B cell (primary cell): Measurements from ENCODE around the gene RALGAPB. TPM values are rescaled to one million over a fixed set of nuclear protein-coding genes. Genes with fewer than 3 reads are reported as not detected.

Experiments used
- ATAC-seq: fragments of 200-7000 bp; cut with Tn5 transposase; one replicate; pipeline ENCODE4 v1.10.0; 2021; ENCODE audit warnings: low read depth, mild to moderate bottlenecking, moderate number of reproducible peaks, moderate library complexity
- CTCF ChIA-PET: fragments of 350-600 bp; sonication (Branson Sonifier 250); formaldehyde crosslinking; loops from one replicate; lab custom pipeline; 2021; ENCODE audit warnings: antibody characterized with exemption, inconsistent platforms; lab: Charles Lee
- POLR2A ChIA-PET: fragments of 350-600 bp; sonication (Branson Sonifier 250); formaldehyde crosslinking; loops from one replicate; lab custom pipeline; 2021; ENCODE audit warnings: antibody characterized with exemption; lab: Charles Lee
- DNase-seq: peaks from one replicate; pipeline ENCODE4 v3.0.0; 2013
- H2AFZ ChIP-seq: 2 replicates; pipeline ENCODE4 v1.6.1; 2012; ENCODE audit warnings: mild to moderate bottlenecking, low read depth, low read length; ENCODE audit not compliant: insufficient read depth, poor library complexity, severe bottlenecking
- H3K27ac ChIP-seq, 2 donors: 1 replicate in 1 of 2; 2 replicates in 1 of 2; pipeline ENCODE4 v1.5.1; 2012 to 2013; ENCODE audit warnings: low read length in 2 of 2, mild to moderate bottlenecking in 2 of 2, moderate library complexity in 1 of 2
- H3K27me3 ChIP-seq, 4 experiments: fragments of 200-600 bp in 1 of 4; sonication (generic) in 1 of 4; replicated peaks in 1 of 4; 1 replicate in 2 of 4; 2 replicates in 2 of 4; pipeline versions ENCODE4 v1.6.1 to v1.7.0; 2013 to 2016; ENCODE audit warnings: low read length in 3 of 4, mild to moderate bottlenecking in 2 of 4, mixed read lengths in 1 of 4, moderate library complexity in 1 of 4; ENCODE audit not compliant: insufficient read depth in 4 of 4, control insufficient read depth in 3 of 4; ENCODE audit errors: control extremely low read depth in 1 of 4
- H3K36me3 ChIP-seq, 2 experiments: replicated peaks in 1 of 2; 1 replicate in 1 of 2; 2 replicates in 1 of 2; pipeline versions ENCODE4 v1.6.1 to v1.7.1; 2013; ENCODE audit warnings: low read length in 1 of 2; ENCODE audit not compliant: insufficient read depth in 2 of 2, control insufficient read depth in 1 of 2; ENCODE audit errors: control extremely low read depth in 1 of 2, extremely low read depth in 1 of 2
- H3K4me1 ChIP-seq, 2 donors: fragments of 200-600 bp in 1 of 2; sonication (generic) in 1 of 2; 1 replicate in 1 of 2; 2 replicates in 1 of 2; pipeline versions ENCODE4 v1.5.1 to v1.6.1; 2013 to 2017; ENCODE audit warnings: low read length in 2 of 2; ENCODE audit not compliant: control insufficient read depth in 2 of 2, insufficient read depth in 2 of 2
- H3K4me2 ChIP-seq: replicated peaks from 2 replicates; pipeline ENCODE3; 2012; ENCODE audit warnings: mild to moderate bottlenecking, low read depth, low read length; ENCODE audit not compliant: poor library complexity, severe bottlenecking
- H3K4me3 ChIP-seq, 5 experiments: fragments of 200-600 bp in 1 of 5; sonication (generic) in 1 of 5; 1 replicate in 3 of 5; 2 replicates in 2 of 5; pipeline versions ENCODE4 v1.5.1 to v1.7.0; 2011 to 2016; ENCODE audit warnings: low read length in 4 of 5, mild to moderate bottlenecking in 4 of 5, low read depth in 2 of 5, control low read depth in 1 of 5, moderate library complexity in 1 of 5; ENCODE audit not compliant: insufficient read depth in 1 of 5; ENCODE audit errors: control extremely low read depth in 1 of 5, extremely low read depth in 1 of 5
- H3K79me2 ChIP-seq: fragments of 200-600 bp; sonication (generic); one replicate; pipeline ENCODE4 v1.6.0; 2016; ENCODE audit warnings: low read length; ENCODE audit not compliant: control insufficient read depth, insufficient read depth
- H3K9ac ChIP-seq: fragments of 200-600 bp; sonication (generic); 2 replicates; pipeline ENCODE4 v1.6.1; 2017; ENCODE audit warnings: mild to moderate bottlenecking, low read length, moderate library complexity
- H3K9me3 ChIP-seq, 3 donors: one replicate each; pipeline versions ENCODE4 v1.6.1 to v1.7.1; 2013; ENCODE audit warnings: low read length in 2 of 3; ENCODE audit not compliant: control insufficient read depth in 2 of 3, insufficient read depth in 1 of 3; ENCODE audit errors: control extremely low read depth in 1 of 3
- H4K20me1 ChIP-seq: 2 replicates; pipeline ENCODE4 v1.6.0; 2012; ENCODE audit warnings: mild to moderate bottlenecking, low read length; ENCODE audit not compliant: insufficient read depth, control insufficient read depth, poor library complexity, severe bottlenecking
- H3K27ac Mint-ChIP-seq: one replicate; pipeline ENCODE4 v1.8.0; 2021; ENCODE audit warnings: mixed read lengths
- H3K27me3 Mint-ChIP-seq: one replicate; pipeline ENCODE4 v1.8.0; 2021; ENCODE audit warnings: mixed read lengths
- H3K4me1 Mint-ChIP-seq: one replicate; pipeline ENCODE4 v1.8.0; 2021; ENCODE audit warnings: mixed read lengths
- H3K4me3 Mint-ChIP-seq: one replicate; pipeline ENCODE4 v1.8.0; 2021; ENCODE audit warnings: mixed read lengths
- H3K9me3 Mint-ChIP-seq: one replicate; pipeline ENCODE4 v1.8.0; 2022; ENCODE audit warnings: mixed read lengths; ENCODE audit not compliant: insufficient read depth
- EZH2 ChIP-seq: IDR thresholded peaks from 2 replicates; pipeline ENCODE4 v1.6.1; 2012; ENCODE audit warnings: borderline replicate concordance, low read depth, mild to moderate bottlenecking, moderate library complexity, low read length; ENCODE audit not compliant: insufficient read depth, poor library complexity, severe bottlenecking
- WGBS: methylation state at CpG from one replicate; pipeline ENCODE4 v1.1.5; 2013; ENCODE audit warnings: missing lambda C conversion rate; ENCODE audit not compliant: insufficient coverage; 5-methylcytosine and 5-hydroxymethylcytosine counted together
- intact Hi-C: fragments of 100-400 bp; cut with micrococcal nuclease; formaldehyde crosslinking; loops from one replicate; pipeline ENCODE4 v1.10.0; 2022
- polyA plus RNA-seq: library from polyadenylated mRNA; depleted of rRNA; stranded (reverse); fragments of >200 nt; gene quantifications from 2 replicates; pipeline ENCODE4 v1.2.3, GENCODE V29; 2012
- total RNA-seq, 2 donors: library from RNA; stranded (reverse); fragments of 120-200 nt in 1 of 2; gene quantifications; 1 replicate in 1 of 2; 2 replicates in 1 of 2; pipeline versions ENCODE4 v1.2.3 to v1.2.4, GENCODE V29; 2013 to 2022
- TF ChIP-seq, protein P1 (sequence below): fragments of 200-600 bp; IDR thresholded peaks from one replicate; pipeline ENCODE4 v1.8.0; 2022; ENCODE audit warnings: antibody characterized with exemption, mild to moderate bottlenecking

The RALGAPB gene
- total and polyA plus RNA-seq, 2 donors (not counting 1 experiment from before 2014, with no cell fraction given), result 15.0 to 58.3 TPM

GRCh38 chr20:38446441-38447209, 26.0 kb upstream of the RALGAPB start:
- 2% methylated on average over 56 of the region's 56 CpGs for WGBS
- Mint-ChIP-seq H3K4me3 (peak overlapping the region; percentile 94), H3K27ac (peak overlapping the region; percentile 94), H3K4me1 (peaks cover 21% of the 10 kb centered on the region), H3K27me3 (peaks cover 7% of the 10 kb centered on the region), H3K9me3 (peaks cover 2% of the 10 kb centered on the region)
- POLR2A ChIA-PET, result interaction anchor here (0.7 to 2.7 kb wide), 4 partner anchors 9 to 26 kb away, joined by 3 to 36 read pairs (median 10); partner anchors contain the start of genes RALGAPB and SNHG17
- Histone ChIP-seq H3K4me2 (peak overlapping the region; percentile 94), H3K27ac (peak overlapping the region; percentile 54 to 75), H4K20me1 (no peaks in the 10 kb centered on the region), H3K27me3 (peaks cover 0 to 3% (median 0%) of the 10 kb centered on the region in 4 experiments), H3K9ac (peak overlapping the region; percentile 92), H3K4me3 (peak overlapping the region; percentile 47 to 92 (median 80)), H3K79me2 (no peaks in the 10 kb centered on the region), H2AFZ (peak overlapping the region; percentile 94), H3K36me3 (peaks cover 0 to 13% of the 10 kb centered on the region in 2 experiments), H3K9me3 (peaks cover 0 to 4% (median 2%) of the 10 kb centered on the region in 3 donors), H3K4me1 (peaks cover 22 to 29% of the 10 kb centered on the region in 2 donors)
- CTCF ChIA-PET, result interaction anchor here (0.6 to 6.3 kb wide), 11 partner anchors 9 to 730 kb away, joined by 3 to 156 read pairs (median 4); partner anchors contain the start of genes RALGAPB and SNHG17
- peak; percentile 94 for ATAC-seq
- TF ChIP-seq, protein P1, sequence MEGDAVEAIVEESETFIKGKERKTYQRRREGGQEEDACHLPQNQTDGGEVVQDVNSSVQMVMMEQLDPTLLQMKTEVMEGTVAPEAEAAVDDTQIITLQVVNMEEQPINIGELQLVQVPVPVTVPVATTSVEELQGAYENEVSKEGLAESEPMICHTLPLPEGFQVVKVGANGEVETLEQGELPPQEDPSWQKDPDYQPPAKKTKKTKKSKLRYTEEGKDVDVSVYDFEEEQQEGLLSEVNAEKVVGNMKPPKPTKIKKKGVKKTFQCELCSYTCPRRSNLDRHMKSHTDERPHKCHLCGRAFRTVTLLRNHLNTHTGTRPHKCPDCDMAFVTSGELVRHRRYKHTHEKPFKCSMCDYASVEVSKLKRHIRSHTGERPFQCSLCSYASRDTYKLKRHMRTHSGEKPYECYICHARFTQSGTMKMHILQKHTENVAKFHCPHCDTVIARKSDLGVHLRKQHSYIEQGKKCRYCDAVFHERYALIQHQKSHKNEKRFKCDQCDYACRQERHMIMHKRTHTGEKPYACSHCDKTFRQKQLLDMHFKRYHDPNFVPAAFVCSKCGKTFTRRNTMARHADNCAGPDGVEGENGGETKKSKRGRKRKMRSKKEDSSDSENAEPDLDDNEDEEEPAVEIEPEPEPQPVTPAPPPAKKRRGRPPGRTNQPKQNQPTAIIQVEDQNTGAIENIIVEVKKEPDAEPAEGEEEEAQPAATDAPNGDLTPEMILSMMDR, result peak; percentile 94
- no peak for TF ChIP-seq EZH2
- intact Hi-C loops, result loop anchor here (1.0 kb wide), 2 partner anchors 11 to 26 kb away; partner anchors contain the start of genes RALGAPB and SNHG17
- peak; percentile 94 for DNase-seq
